ENCODE results near the gene SETX. TPM values are rescaled to one million over a fixed set of nuclear protein-coding genes. Genes with fewer than 3 reads are reported as not detected.

SETX gene
- total RNA-seq, 2 experiments from 2014 or later, result 35.8 to 36.5 TPM

GRCh38 chr9:132244582-132245455 is 110.0 kb downstream of the SETX start:
- CTCF ChIA-PET, result interaction anchor here (0.7 kb wide), 1 partner anchor 72 kb away, joined by 3 read pairs; no protein-coding TSS in a partner anchor
- POLR2A ChIA-PET, result no interaction called here

GRCh38 chr9:132243156-132244074 is 111.4 kb downstream of the SETX start:
- POLR2A ChIA-PET, result no interaction called here
- CTCF ChIA-PET, result interaction anchor here (1.2 kb wide), 1 partner anchor 79 kb away, joined by 3 read pairs; no protein-coding TSS in a partner anchor

GRCh38 chr9:132242621-132243155 is 112.1 kb downstream of the SETX start:
- CTCF ChIA-PET, result no interaction called here
- POLR2A ChIA-PET, result no interaction called here

- CTCF ChIA-PET, result interaction anchor here (0.5 to 1.4 kb wide), 5 partner anchors 10 to 491 kb away, joined by 3 to 8 read pairs (median 3); partner anchors contain the start of gene NTNG2
- POLR2A ChIA-PET, result interaction anchor here (1.0 kb wide), 1 partner anchor 484 kb away, joined by 4 read pairs; no protein-coding TSS in a partner anchor
Measured at GRCh38 chr9:132241840-132242620, 112.8 kb downstream of the SETX start.

GRCh38 chr9:132241483-132241839 is 113.3 kb downstream of the SETX start:
- ChIA-PET POLR2A (interaction anchor here (0.6 to 1.0 kb wide), 2 partner anchors 483 to 1281 kb away, joined by 3 to 4 read pairs; no protein-coding TSS in a partner anchor), CTCF (interaction anchor here (0.5 to 1.4 kb wide), 5 partner anchors 11 to 491 kb away, joined by 3 to 8 read pairs (median 3); partner anchors contain the start of gene NTNG2)

- ChIA-PET POLR2A (interaction anchor here (0.6 to 1.0 kb wide), 2 partner anchors 483 to 1282 kb away, joined by 3 to 4 read pairs; no protein-coding TSS in a partner anchor), CTCF (interaction anchor here (0.5 to 8.6 kb wide), 11 partner anchors 11 to 490 kb away, joined by 3 to 83 read pairs (median 4); partner anchors contain the start of gene NTNG2)
Measured at GRCh38 chr9:132240841-132241482, 113.8 kb downstream of the SETX start.

- POLR2A ChIA-PET, result no interaction called here
- CTCF ChIA-PET, result interaction anchor here (0.6 to 8.6 kb wide), 8 partner anchors 13 to 484 kb away, joined by 3 to 83 read pairs (median 6); no protein-coding TSS in a partner anchor
Measured at GRCh38 chr9:132239999-132240840, 114.6 kb downstream of the SETX start.

GRCh38 chr9:132239518-132239917 is 115.3 kb downstream of the SETX start:
- ChIA-PET CTCF (interaction anchor here (0.6 to 8.6 kb wide), 10 partner anchors 14 to 877 kb away, joined by 3 to 83 read pairs (median 4); no protein-coding TSS in a partner anchor), POLR2A (no interaction called here)

GRCh38 chr9:132238992-132239391 is 115.8 kb downstream of the SETX start:
- ChIA-PET POLR2A (no interaction called here), CTCF (interaction anchor here (0.6 to 8.6 kb wide), 8 partner anchors 20 to 876 kb away, joined by 3 to 83 read pairs (median 6); no protein-coding TSS in a partner anchor)

- POLR2A ChIA-PET, result interaction anchor here (0.6 kb wide), 1 partner anchor 479 kb away, joined by 4 read pairs; no protein-coding TSS in a partner anchor
- CTCF ChIA-PET, result interaction anchor here (1.2 to 8.6 kb wide), 6 partner anchors 21 to 482 kb away, joined by 3 to 83 read pairs (median 6); no protein-coding TSS in a partner anchor
Measured at GRCh38 chr9:132238026-132238972, 116.5 kb downstream of the SETX start.

- CTCF ChIA-PET, result interaction anchor here (0.6 to 8.6 kb wide), 6 partner anchors 16 to 475 kb away, joined by 3 to 83 read pairs (median 5); no protein-coding TSS in a partner anchor
- POLR2A ChIA-PET, result no interaction called here
Measured at GRCh38 chr9:132237481-132237880, 117.3 kb downstream of the SETX start.

GRCh38 chr9:132236662-132237311 is 118.0 kb downstream of the SETX start:
- POLR2A ChIA-PET, result no interaction called here

GRCh38 chr9:132235894-132236661 is 118.7 kb downstream of the SETX start:
- POLR2A ChIA-PET, result no interaction called here
- CTCF ChIA-PET, result interaction anchor here (0.5 to 8.6 kb wide), 21 partner anchors 9 to 481 kb away, joined by 3 to 83 read pairs (median 3); no protein-coding TSS in a partner anchor

More at GRCh38 chr9:132236662-132237311, 118.0 kb downstream of the SETX start:
- CTCF ChIA-PET, result interaction anchor here (0.5 to 8.6 kb wide), 22 partner anchors 9 to 481 kb away, joined by 3 to 83 read pairs (median 3); no protein-coding TSS in a partner anchor

GRCh38 chr9:132235125-132235524 is 119.7 kb downstream of the SETX start:
- CTCF ChIA-PET, result interaction anchor here (1.5 to 8.6 kb wide), 3 partner anchors 15 to 473 kb away, joined by 3 to 83 read pairs (median 28); no protein-coding TSS in a partner anchor
- POLR2A ChIA-PET, result no interaction called here

Measured in activated CD8-positive, alpha-beta memory T cell treated with anti-CD3 and anti-CD28 coated beads for 36 hours (primary cell).